ENCODE data around the gene CHEK1. TPM values are rescaled to one million over a fixed set of nuclear protein-coding genes. Genes with fewer than 3 reads are reported as not detected.

CHEK1 gene
- total RNA-seq, 4 donors from 2014 or later: 1.3 to 6.3 (median 3.4) TPM

DNA sequence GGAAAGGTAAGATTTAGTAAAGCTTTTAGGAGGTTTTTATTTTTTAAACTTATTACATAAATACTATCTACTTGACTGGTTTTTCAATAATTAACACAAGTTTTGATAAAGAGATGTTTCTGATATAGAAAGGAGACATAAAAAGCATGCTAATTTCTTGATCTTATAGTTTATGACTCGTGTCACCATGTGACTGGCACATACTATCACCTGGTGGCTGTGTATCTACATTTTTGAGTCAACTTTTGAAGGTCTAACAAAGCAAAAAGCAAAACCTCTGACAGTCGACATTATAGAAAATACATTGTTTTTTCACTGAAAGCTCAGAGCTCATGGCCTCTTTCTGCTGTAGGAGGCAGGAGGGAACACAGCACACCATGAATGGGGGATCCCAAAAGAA is 54.9 kb downstream of the CHEK1 start:
- TF ChIP-seq, protein P1, sequence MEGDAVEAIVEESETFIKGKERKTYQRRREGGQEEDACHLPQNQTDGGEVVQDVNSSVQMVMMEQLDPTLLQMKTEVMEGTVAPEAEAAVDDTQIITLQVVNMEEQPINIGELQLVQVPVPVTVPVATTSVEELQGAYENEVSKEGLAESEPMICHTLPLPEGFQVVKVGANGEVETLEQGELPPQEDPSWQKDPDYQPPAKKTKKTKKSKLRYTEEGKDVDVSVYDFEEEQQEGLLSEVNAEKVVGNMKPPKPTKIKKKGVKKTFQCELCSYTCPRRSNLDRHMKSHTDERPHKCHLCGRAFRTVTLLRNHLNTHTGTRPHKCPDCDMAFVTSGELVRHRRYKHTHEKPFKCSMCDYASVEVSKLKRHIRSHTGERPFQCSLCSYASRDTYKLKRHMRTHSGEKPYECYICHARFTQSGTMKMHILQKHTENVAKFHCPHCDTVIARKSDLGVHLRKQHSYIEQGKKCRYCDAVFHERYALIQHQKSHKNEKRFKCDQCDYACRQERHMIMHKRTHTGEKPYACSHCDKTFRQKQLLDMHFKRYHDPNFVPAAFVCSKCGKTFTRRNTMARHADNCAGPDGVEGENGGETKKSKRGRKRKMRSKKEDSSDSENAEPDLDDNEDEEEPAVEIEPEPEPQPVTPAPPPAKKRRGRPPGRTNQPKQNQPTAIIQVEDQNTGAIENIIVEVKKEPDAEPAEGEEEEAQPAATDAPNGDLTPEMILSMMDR (IDR thresholded peaks at IDR 0.05; ENCODE audit: low read depth): no peak

- TF ChIP-seq, protein P1 (IDR thresholded peaks at IDR 0.05; ENCODE audit: low read depth): no peak
Measured at GRCh38 chr11:125680747-125681146, 55.8 kb downstream of the CHEK1 start, which contains the start of gene ACRV1. Gene ACRV1 (minus strand): TSS chr11:125680847. CDS start chr11:125680780, 67 bp downstream.

GRCh38 chr11:125685228-125685627 is 60.3 kb downstream of the CHEK1 start:
- TF ChIP-seq, protein P1 (IDR thresholded peaks at IDR 0.05; ENCODE audit: low read depth): no peak

GRCh38 chr11:125688066-125688465 is 63.1 kb downstream of the CHEK1 start:
- TF ChIP-seq, protein P1 (IDR thresholded peaks at IDR 0.05; ENCODE audit: low read depth): no peak

GRCh38 chr11:125688632-125689031 is 63.7 kb downstream of the CHEK1 start:
- TF ChIP-seq, protein P1 (IDR thresholded peaks at IDR 0.05; ENCODE audit: low read depth): no peak

GRCh38 chr11:125689274-125689859 is 64.4 kb downstream of the CHEK1 start:
- TF ChIP-seq, protein P1 (IDR thresholded peaks at IDR 0.05; ENCODE audit: low read depth): no peak

DNA sequence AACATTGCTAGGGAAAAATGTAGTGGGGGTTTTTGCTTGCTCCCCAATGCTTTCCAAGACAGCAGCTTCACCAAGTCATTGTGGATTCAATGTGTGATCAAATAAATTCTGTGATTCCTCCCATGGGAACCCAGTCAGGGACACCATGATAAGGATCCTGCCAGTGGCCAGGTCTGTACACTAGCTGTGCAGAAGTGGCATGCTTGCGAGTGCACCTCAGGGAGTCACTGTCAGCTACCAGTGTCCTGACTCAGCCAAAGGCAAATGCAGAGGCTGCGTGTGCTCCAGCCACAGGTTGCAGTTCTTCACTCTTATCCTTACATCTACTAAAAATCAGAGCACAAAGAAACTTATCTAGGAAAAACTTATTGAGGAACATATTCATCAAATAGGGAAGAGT is 65.0 kb downstream of the CHEK1 start:
- TF ChIP-seq, protein P1 (IDR thresholded peaks at IDR 0.05; ENCODE audit: low read depth): no peak
